Measurements from ENCODE around the gene SYDE1.
"Not testable (repeated sequence)": the region's sequence is repeated elsewhere in the genome, so short reads cannot be mapped to it uniquely, and the experiment has no call there.

The SYDE1 gene, protein sequence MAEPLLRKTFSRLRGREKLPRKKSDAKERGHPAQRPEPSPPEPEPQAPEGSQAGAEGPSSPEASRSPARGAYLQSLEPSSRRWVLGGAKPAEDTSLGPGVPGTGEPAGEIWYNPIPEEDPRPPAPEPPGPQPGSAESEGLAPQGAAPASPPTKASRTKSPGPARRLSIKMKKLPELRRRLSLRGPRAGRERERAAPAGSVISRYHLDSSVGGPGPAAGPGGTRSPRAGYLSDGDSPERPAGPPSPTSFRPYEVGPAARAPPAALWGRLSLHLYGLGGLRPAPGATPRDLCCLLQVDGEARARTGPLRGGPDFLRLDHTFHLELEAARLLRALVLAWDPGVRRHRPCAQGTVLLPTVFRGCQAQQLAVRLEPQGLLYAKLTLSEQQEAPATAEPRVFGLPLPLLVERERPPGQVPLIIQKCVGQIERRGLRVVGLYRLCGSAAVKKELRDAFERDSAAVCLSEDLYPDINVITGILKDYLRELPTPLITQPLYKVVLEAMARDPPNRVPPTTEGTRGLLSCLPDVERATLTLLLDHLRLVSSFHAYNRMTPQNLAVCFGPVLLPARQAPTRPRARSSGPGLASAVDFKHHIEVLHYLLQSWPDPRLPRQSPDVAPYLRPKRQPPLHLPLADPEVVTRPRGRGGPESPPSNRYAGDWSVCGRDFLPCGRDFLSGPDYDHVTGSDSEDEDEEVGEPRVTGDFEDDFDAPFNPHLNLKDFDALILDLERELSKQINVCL

GRCh38 chr19:15107061-15108010 lies at the start of gene SYDE1:
SYDE1 (plus strand) TSS chr19:15107401; CDS start chr19:15107434, 33 bp downstream.
- DNase-seq: no peak

GRCh38 chr19:15062036-15062435 lies 45.2 kb upstream of the SYDE1 start:
- DNase-seq: no peak

GRCh38 chr19:15070386-15070785 lies 36.8 kb upstream of the SYDE1 start:
- DNase-seq: not testable (repeated sequence)

GRCh38 chr19:15072930-15073647 lies 34.1 kb upstream of the SYDE1 start:
- DNase-seq: no peak

GRCh38 chr19:15074371-15074770 lies 32.8 kb upstream of the SYDE1 start:
- DNase-seq: no peak

- DNase-seq: no peak
These were observed 31.4 kb upstream of the SYDE1 start for GRCh38 chr19:15075806-15076205.

DNA sequence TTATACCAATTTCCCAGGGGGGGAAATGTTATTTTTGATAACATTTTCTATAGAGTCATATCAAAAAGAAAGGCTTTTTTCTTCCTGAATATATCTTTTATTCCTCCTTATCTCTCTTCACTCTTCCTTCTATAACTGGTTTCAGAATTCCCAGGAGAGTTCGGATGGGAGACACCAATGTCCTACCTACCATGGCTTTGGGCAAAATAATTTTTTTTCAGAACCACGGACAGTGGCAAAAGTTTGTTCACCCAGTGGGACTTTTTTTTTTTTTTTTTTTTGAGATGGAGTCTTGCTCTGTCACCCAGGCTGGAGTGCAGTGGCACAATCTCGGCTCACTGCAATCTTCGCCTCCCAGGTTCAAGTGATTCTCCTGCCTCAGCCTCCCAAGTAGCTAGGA lies 27.2 kb upstream of the SYDE1 start:
- DNase-seq: not testable (repeated sequence)

- no peak for DNase-seq
These were observed 25.3 kb upstream of the SYDE1 start, which contains the start of gene OR1I1 for GRCh38 chr19:15081911-15082310. OR1I1 (plus strand) TSS chr19:15082211; CDS start chr19:15087066, 4,855 bp downstream.

GRCh38 chr19:15087182-15087581 lies 20.0 kb upstream of the SYDE1 start:
- DNase-seq: no peak

DNA sequence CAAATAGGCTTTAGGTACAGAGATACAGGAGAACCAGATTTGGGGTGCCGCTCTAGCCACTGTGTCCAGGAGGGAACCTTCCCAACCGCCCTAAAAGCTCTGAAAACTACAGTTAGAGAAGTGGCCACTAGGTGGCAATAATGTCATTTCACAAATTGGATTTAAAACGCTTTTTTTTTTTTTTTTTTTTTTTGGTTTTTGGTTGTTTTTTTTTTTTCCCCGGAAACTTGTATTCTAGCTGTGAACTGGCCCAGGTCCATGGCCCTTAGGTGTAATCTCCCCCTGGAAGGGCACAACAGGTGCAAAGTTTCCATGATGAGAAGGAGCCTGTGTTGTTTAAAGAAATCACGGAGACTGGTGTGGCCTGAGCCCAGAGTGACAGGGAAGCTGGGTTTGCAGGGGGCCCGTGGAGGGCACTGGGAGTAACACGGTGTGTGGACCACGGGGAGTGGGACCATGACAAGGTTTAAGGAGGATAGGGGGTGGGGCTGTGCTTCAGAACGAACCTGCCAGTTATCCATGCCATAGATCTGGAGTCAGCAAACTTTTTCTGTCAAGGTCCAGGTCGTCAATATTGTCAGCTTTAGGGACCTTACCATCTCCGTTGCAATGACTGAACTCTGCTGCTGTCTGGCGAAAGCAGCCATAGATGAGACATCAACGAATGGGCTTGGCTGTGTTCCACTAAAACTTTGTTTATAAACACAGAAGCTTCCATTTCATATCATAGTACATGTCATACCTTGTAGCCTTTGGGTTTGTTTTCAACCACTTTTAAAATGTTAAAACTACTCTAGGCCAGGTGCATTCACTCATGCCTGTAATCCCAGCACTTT lies 15.1 kb upstream of the SYDE1 start:
- peak; percentile 79 for DNase-seq

GRCh38 chr19:15093001-15093400 lies 14.2 kb upstream of the SYDE1 start:
- DNase-seq: no peak

DNA sequence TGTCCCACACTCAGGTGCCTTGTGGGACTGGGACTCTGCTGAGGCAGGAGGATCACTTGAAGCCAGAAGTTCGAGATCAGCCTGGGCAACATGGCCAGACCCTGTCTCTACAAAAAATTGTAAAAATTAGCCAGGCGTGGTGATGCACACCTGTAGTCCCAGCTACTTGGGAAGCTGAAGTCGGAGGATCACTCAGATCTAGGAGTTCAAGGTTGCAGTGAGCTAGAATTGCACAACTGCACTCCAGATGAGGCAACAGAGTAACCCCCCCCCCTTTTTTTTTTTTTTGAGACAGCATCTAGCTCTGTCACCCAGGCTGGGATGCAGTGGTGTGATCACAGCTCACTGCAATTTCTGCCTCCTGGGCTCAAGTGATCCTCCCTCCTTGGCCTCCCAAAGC lies 11.0 kb upstream of the SYDE1 start:
- DNase-seq: no peak

DNA sequence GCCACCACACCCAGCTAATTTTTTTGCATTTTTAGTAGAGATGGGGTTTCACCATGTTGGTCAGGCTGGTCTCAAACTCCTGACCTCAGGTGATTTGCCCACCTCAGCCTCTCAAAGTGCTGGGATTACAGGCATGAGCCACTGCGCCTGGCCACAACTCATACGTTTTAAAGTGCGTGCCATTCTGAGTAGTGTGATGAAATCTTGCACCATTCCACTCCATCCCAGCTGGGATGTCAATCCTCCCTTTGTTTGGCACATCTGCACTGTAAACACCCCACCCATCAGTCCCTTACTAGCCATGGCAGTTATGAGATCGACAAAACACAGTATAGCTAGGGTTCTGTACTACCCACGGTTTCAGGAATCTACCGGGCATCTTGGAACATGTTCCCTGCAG lies 9.2 kb upstream of the SYDE1 start:
- DNase-seq: not testable (repeated sequence)

- no peak for DNase-seq
These were observed 8.7 kb upstream of the SYDE1 start for GRCh38 chr19:15098460-15098859.

DNA sequence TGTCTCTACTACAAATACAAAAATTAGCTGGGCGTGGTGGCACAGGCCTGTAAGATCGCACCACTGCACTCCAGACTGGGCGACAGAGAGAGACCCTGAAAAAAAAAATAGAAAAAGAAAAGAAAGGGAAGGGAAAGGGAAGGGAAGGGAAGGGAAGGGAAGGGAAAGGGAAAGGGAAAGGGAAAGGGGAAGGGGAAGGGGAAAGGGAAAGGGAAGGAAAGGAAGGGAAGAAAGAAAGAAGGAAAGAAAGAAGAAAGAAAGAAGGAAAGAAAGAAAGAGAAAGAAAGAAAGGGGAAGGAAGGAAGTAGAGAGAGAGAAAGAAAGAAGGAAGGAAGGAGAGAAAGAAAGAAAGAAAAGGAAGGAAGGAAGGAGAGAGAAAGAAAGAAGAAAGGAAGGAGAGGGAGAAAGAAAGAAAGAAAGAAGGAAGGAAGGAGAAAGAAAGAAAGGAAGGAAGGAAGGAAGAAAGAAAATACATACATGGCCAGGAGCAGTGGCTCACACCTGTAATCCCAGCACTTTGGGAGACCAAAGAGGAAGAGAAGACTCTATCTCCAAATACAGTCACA lies 8.1 kb upstream of the SYDE1 start:
- no peak for DNase-seq

GRCh38 chr19:15101479-15102082 lies 5.6 kb upstream of the SYDE1 start:
- DNase-seq: peak; percentile 61

DNA sequence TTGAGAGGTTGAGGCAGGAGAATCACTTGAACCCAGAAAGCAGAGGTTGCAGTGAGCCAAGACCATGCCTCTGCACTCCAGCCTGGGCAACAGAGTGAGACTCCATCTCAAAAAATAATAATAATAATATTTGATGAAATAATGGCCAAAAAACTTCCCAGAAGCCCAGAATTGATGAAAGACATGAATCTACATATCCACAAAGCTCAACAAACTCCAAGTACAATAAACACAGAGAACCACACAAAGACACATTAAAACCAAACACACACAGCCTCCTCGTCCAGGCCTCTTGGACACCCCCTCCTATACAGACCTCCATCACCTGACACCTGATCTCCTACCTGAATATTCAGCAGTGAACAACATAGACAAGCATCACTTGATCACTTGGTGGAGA lies 3.2 kb upstream of the SYDE1 start:
- DNase-seq: no peak

DNA sequence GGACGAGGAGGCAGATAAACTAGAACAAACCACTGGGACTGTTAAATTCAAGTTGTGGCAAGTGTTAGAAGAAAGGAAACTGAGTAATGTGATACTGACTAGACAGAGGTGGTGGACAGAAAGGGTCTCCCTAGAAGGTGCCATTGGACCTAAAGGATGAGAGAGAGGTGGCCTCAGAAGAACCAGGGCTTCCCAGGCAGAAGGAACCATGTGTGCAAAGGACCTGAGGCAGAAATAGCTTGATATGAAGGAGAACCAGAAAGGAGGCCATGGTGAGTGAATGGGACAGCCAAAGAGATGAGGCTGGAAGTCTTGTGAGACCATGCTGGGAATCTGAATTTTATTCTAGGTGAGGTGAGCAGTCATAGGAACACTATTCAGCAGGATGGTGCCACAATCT lies 2.8 kb upstream of the SYDE1 start:
- DNase-seq: no peak

- no peak for DNase-seq
These were observed 2.2 kb upstream of the SYDE1 start for GRCh38 chr19:15105044-15105443.

GRCh38 chr19:15108145-15108844 lies 1.1 kb downstream of the SYDE1 start:
- DNase-seq: no peak
